NCI-H1694 treated with DMSO at 0.1 percent for 48 hours (cell line): ENCODE measurements around the gene GNPDA1.

Experiments used
- DNase-seq: peaks from one replicate; lab custom pipeline; 2025; lab: John Stamatoyannopoulos, UW

Gene GNPDA1

DNA sequence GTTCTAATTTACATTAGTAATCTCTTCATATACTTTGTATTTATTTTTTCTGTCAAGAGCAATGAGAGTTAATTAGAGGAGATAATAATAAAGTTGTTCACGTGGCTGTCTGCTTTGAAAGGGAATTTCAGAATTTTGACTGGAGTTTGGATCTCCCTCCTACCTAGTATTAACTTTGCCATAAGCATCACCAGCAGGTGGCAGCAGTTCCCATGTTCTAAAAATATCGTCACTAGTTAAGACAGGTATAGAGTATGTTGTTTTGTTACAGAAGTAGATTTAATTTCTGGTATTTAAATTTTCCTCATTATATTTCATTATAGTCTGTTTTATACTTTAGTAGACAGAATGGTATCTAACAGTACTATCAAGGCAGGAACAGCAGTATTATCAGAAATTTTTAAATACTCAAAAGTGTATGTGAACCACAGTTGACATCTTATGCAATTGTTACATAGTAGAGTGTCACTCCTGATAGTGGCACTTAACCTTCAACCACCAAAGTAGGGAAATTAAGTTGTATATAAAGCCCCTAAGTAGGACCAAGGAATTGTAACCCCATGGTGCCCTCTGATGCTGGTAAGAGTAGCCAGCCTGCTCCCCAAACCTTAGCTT is 20.4 kb downstream of the GNPDA1 start:
- DNase-seq: peak; percentile 41

DNA sequence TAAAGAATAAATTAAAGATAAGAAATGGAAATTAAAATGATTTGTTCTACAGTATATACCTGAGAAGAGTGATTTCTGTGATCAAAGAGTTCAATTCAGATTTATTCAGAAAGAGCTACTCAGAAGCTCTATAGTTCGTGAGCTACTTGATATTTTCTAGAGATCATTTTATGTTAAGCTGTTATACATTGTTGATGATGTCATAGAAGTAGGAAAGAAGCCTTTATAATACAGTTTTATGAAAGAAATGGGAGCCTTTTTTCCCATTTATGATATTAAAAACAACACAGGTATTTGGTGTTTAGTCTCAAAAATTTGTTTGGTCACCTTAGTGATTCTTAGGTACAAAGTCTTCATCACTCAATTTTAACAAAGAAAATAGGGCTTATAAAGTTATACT is 23.1 kb downstream of the GNPDA1 start:
- DNase-seq: no peak

DNA sequence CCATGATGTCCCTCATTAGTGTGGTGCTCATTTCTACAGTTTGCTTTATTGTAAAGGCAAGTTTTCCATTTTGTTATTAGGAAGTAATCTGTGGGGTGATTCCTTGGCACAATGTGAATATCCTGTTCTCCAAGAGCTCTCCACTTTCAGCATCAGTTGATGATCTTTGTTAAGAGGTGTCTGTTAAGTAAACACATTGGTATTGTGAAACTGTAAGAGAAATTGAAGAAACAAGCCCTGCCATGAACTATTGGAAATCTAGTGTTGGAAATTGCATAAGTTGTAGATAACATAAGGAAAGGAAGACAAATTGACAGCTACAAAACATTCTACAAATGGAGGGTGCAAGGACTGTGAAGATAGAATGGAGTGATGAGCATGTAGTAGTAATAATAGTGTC is 26.8 kb downstream of the GNPDA1 start:
- no peak for DNase-seq

DNA sequence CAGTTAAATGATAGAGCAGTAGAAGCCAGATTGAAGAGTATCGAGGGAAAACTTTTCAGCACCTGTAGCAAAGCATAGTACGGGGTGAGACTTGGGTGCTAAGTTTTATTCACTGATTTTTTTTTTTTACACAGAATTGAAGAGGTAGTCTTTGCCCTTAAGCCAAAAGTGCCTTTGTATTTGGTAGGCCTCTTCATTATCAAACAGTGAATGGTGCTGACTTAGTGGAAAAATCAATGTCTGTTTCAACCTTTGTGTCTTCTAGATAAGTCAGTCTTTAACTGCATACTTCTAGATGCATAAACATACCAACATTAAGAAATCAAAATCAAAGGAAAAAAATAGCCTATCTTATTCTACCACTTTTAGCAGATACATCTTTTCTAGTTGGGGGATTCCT is 30.2 kb downstream of the GNPDA1 start:
- DNase-seq: no peak

DNA sequence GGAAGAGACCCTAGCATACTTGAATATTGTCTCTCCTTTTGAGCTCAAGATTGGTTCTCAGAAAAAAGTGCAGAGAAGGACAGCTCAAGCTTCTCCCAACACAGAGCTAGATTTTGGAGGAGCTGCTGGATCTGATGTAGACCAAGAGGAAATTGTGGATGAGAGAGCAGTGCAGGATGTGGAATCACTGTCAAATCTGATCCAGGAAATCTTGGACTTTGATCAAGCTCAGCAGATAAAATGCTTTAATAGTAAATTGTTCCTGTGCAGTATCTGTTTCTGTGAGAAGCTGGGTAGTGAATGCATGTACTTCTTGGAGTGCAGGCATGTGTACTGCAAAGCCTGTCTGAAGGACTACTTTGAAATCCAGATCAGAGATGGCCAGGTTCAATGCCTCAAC is 34.4 kb downstream of the GNPDA1 start:
- DNase-seq: no peak

DNA sequence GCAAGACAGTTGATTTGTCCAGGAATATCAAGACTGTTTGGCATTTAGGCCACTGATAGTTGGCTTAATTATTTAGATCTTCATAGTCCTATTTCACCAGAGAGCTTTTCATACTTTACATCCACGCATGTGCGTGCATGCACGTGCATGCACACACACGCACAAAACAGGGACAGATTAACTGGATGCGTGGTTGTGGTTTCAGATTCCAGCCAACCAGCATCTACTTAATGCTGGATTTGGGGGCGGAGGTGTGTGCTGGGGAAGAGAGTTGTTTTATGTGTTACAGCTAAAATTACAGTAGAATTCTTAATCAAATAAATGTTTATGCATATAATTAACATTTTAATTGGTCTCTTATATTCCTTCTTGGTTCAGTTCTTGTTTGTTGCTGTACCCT is 36.7 kb downstream of the GNPDA1 start:
- DNase-seq: no peak

DNA sequence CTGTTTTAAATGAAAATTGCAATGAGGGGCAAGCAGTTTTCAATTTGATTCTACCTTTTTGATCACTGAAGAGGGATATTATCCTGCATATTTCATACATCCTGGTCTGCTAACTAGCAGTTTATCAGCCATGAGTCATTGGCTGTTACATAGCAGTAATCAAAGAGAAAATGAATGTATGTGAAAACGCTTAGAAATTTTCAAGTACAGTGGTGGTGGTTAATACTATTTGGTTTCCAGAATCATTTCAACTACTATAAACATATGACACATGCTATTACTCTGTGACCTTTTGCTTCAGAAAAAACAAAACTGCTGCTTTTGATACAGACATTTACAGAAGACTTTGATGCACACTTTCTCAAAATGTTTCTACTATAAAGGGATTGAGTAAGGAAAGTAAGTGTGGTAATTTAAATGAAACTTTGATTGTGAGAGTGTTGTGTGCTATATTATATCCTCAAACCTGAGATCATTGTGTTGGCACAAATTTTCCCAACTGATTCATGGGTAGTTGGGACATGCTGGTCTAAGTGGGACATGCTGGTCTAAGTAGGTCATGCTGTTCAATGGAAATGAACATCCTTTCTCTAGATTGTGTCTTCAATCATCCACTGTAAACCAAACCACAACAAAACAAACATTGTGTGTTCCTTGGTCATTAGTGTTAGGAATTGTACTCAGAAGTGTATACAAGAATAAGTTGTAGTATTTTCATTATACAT is 38.8 kb downstream of the GNPDA1 start:
- DNase-seq: no peak

DNA sequence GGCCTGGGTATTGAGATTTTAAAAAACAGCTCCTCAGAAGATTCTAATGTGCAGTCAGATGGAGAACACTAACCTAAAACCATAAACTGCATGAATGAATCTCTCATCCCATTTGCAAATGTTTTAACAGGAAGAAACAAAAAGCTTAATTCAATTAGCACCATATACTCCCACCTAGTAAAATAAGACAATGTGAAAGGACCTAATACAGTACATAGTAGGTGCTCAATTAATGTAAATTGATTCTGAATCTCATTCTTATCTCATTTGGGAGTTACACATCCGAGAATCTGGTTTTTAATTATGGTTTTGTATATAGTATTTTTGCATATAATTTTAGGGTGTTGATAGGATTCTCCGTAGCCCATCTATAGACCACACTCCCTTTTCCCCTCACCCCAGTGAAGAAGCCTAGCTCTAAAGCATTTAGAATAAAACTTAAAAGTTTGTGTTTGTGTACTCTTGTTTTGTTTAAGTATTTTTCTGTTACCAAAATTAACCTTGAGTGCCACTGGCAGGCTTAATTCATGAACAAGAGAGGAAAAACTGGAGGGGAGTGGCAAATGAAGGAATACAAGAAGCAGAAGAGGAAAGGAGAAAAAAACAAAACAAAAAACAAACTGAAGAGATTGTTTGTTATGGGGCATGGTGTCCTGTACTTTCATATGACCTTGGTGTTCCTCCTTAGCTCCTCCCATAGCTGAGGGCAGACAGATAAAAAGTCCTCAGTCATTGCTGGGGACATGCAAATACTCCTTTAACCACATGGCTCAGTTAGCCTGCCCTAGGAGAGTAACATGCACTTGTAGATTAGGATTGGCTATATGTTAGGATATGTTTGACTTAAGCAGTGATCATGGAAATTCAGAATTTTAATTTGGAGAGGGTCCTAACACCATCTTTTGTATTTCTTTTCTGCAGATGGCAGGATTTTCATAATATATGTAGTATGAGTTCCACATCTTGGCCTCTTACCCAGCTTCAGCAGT is 42.8 kb downstream of the GNPDA1 start:
- DNase-seq: no peak

DNA sequence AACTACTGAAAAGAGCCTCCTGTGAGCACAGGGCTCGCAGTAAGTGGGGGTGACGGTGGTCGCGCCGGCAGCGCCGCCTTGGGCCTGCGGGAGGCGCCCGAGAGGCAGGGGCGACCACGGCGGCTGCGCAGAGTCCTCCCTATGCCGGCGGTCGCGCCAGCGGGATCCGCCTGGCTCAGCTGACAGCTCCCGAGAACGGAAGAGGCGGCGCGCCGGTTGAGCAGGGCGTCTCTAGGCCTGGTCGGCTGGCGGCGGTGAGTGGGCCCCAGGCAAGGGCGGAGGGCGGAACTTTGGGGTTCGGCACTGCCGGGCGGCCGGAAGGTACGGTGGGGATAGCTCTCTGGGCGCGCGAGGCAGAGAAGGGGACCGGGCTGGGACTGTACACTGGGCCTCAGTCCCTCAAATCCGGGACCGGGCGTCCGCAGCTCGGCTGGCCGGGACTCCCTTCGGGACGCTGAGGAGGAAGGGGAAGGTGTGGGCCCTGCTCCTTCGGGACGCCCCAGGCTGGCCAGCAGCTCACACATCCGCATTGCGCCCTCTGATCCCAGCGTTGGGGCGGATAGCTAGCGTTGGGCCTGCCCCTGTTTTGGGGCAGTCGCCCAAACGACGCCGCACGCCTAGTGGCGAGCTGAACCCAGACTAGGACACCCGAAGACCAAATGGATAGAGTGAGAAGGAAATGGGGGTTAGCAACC is 43.8 kb downstream of the GNPDA1 start, which contains the start of gene RNF14:
TSS of gene RNF14 (plus strand) at position 192 of the 695 bp plus-strand sequence. CDS start 4,484 bp downstream, outside the sequence.
- DNase-seq: peak; percentile 71

DNA sequence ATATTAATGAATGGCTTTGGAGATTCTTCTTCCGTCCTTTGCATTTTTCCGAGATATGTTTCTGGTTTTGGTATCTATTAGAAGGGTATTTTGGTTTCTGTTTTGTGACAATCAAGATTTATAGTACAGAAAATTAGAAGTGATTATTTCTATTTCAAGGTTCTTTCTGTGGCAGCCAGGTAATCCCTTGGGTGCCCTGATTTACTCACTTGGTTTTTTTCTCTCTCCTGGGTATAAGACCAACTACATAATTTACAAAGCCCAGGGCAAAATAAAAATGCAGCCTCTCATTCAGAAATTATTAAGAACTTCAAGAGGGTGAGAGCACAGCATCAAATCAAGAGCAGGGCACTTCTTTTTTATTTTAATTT is 45.9 kb downstream of the GNPDA1 start:
- no peak for DNase-seq

DNA sequence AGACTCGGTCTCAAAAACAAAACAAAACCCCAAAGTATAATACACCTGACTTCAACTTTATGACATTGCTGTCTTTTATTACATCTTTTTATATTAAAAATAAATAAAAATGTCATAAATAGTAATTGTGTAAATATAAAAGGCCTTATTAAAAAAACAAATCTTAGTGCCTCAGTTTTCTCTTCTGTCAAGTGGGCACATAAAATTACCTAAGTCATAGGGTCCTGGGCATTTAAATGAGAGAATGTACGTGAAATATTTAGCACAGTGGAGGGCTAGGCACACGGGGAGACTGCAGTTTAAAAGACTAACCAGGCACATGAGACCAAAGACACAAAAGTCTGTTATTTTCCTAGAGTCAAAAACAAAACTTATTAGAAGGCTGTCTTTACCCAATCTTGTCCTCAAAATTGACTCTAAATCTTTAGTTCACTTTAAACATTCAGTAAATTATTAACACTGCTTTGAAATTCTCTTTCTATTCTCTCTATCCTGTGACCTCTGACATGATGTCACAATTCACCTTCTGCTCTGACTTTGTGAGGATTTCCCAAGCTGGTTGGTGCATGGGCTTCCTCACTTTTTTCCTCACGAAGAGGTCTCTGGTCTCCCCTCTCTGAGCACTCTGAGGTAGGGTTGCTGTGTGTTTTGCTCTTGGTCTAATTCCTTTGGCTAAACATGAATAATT is 46.4 kb downstream of the GNPDA1 start:
- no peak for DNase-seq

DNA sequence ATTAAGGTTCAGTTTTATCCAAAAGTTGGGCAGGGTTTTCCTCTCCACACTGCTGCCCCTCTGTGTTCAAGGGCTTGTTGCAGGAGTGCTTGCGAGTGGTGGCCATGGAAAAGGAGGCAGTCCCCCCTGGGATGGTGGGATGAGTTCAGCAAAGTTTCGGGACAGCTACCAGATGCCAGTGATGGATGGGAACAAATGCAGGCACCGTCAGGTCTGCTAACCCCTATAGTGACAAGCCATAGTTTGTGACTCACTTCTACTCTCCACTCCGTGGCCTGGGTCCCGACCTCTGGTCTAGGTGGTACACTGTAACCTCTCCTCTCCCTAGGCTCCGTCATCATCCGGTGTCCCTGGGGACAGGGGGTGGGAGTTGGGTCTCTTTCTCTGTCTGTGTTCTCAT is 47.8 kb downstream of the GNPDA1 start:
- no peak for DNase-seq

DNA sequence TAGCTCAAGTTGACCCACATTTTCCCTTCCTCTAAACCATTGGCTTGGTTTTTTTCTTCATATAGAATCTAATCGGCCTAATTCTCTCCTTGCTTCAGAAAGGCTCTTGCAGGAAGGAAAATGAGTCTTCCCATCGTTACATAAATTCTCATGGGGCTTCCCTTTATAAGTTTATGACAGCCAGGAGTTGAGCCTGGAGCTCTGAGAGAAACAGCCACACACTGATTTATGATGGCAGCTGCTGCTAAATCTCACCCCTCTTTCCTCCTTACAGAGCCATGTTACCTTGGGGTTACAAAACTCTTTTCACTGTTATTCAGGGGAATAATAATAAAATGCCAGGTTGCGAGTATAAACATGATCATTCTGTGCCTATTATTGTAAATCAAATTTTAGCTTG is 49.1 kb downstream of the GNPDA1 start:
- no peak for DNase-seq

DNA sequence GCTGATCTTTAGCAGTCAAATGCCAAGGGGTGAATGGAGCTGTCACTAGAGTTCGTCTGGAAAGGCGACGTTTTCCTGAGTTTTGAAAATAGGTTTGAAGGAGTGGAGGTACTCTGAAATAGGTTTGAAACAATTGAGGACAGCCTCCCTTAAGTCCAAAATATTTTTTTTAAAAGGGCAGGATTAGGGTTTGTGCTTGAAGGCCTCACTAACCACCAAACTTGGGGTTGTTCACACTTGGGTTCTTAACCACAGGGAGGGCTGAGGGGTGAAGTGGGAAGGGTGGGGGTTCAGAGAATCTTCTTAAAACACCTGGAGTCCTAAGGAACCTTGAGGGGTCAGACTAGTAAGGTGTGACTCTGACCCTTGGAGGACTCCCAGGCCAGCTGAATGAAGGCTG is 51.4 kb downstream of the GNPDA1 start:
- no peak for DNase-seq

DNA sequence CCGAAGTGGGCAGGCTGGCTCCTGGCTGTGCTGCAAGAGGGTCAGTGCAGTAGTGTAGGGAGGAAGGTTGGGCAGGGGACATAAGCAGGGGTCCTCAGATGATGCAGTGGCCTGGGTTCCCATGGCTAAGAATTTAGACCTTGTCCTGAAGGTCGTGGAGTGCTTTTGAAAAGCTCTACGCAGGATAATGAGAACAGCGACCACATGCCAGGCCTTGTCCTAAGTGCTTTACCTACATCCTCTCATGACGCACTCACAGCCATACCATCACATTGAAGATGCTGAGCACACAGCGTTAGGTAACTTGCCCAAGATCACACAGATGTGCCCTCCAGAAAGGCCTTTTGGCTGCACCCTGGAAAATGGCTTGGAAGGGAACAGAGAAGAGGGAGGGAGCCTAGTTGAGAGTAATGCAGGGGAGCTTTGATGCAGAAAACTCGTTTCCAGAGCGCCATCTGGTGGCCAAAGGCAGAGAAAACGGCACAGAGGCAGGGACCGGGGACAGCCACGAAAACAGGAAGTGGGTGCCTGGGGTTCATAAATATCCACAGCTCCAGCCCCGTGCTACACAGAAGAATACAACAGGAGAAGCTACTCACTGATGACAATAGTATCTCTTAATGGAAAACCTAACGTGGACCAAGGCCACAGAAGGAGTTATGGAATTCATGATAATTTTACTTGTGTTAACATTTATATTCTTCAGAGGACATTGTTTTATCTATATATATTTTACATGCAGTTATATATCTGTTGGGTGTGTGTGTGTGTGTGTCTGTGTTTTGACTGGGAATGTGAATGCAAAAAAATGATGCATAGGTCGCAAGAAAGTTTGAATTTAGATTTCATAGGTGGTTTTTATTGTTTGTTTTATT is 52.1 kb downstream of the GNPDA1 start:
- DNase-seq: peak; percentile 82

DNA sequence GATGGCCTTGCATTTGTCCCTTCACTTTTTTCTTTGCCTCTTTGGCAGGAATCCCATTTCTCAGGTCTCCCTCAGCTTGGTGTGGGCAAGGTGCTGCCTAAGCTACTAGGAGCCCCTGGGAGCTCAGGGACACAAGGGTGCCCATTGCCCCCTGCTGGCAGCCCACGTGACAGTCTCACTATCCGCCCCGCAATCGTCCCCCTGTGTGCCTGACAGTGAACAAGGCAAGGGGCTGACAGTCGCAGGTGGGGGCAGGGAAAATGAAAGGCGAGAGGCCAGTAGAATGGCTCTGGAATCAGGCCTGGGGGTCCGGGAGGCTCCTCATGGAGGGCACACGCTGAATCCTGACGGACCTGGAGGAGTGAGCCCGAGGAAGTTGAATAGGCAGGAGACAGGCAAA is 52.8 kb downstream of the GNPDA1 start:
- no peak for DNase-seq

DNA sequence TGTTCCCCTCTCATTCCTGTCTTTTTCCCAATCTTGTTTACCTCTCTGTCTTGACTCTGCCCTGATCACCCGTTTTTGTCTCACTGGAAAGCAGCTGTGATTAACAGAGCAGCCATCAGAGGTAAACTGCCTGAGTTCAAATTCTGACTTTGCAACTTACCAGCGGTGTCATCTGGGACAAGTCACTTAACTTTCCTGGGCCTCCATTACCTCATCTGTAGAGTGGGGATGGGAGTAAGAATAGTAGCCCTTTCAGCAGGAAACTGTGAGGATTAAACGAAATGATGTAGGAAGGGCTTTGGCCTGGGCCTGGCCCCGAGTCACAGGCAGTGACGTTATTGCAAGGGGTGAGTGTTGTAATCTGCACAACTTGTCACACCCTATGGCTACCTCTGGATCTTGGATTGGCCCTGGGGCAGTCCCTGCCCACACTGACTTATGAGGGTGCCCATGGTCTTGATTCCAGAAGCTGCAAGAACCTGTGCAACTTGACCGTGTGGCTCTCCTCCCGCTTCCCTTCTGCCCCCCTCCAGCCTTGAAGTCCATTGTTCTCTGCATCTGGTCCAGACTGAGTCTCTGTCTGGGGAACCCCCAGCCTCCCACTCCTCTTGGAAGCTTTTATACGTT is 54.2 kb downstream of the GNPDA1 start:
- no peak for DNase-seq

DNA sequence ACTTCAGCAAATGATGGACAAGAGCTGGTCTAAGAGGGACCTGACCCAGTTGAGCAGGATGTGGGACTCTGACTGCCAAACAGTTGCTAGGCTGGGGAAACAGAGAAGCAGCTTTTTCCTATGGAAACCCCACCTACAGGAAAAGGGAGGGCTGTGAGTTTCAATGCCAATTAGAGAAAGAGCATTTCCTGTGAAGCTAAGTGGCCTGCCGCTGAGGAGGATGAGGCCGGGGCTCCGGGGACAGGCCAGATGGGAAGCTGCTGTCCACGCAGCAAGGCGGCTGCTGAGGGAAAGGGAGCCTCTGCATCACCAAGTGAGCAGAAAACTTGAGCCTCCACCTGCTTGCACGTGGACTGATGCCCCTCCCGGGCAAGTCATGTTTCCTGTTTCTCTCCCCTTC is 54.7 kb downstream of the GNPDA1 start, which contains the start of gene PCDH12:
TSS of gene PCDH12 (minus strand) at position 90 of the 400 bp plus-strand sequence. CDS start 351 bp downstream, outside the sequence.
- no peak for DNase-seq

DNA sequence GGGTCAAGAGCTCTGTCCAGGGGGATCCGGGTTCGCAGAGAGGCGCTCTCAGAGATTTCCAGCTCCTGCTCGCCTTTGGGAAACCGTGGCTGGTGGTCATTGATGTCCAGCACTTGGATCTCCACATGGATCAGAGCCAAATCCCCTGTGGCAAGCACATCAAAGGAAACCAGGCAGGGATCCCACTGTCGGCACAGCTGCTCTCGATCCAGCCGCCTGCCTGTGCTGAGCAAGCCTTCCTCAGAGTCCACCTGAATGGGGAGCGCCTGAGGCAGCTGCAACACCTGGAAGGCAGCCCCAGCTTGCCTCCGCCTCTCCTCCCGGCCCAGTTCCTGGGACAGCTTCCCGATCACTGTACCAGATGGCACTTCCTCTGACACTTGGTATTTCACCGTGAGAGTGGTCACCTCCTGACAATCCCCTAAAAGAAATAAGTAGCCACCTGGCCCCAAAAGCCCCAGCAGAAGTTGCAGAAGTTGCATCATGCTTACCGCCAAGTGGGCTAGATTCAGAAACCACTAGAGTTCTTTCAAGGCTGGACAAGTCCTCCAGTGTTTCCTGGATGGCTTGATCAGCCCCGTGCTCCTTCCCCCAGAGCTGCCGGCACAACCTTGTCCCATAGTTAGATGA is 55.3 kb downstream of the GNPDA1 start:
- DNase-seq: no peak
